GM18907 (cell line): ENCODE data around the gene RASL11B.

ENCODE experiments used
- ATAC-seq: cut with Tn5 transposase; IDR thresholded peaks from one replicate; pipeline ENCODE4 v1.9.1; 2021; ENCODE audit warnings: mild to moderate bottlenecking, moderate library complexity; ENCODE audit not compliant: unreplicated experiment

Gene RASL11B

GRCh38 chr4:52842792-52843191 is 19.3 kb upstream of the RASL11B start:
- no peak for ATAC-seq

- ATAC-seq = no peak
These were observed 18.8 kb upstream of the RASL11B start for GRCh38 chr4:52843351-52843750.

- ATAC-seq = peak; percentile 56
These were observed 18.2 kb upstream of the RASL11B start for GRCh38 chr4:52843958-52844357.

GRCh38 chr4:52844596-52844995 is 17.5 kb upstream of the RASL11B start:
- ATAC-seq = no peak

- no peak for ATAC-seq
These were observed 15.6 kb upstream of the RASL11B start for GRCh38 chr4:52846502-52846901.

GRCh38 chr4:52848254-52848653 is 13.9 kb upstream of the RASL11B start:
- no peak for ATAC-seq

GRCh38 chr4:52850406-52851124 is 11.6 kb upstream of the RASL11B start:
- ATAC-seq = no peak

- no peak for ATAC-seq
These were observed 10.1 kb upstream of the RASL11B start for GRCh38 chr4:52852041-52852440.

- ATAC-seq = no peak
These were observed 9.4 kb upstream of the RASL11B start for GRCh38 chr4:52852711-52853110.

- no peak for ATAC-seq
These were observed 8.8 kb upstream of the RASL11B start for GRCh38 chr4:52853351-52853750.

GRCh38 chr4:52856801-52857200 is 5.3 kb upstream of the RASL11B start:
- ATAC-seq = no peak

GRCh38 chr4:52860361-52860760 is 1.8 kb upstream of the RASL11B start:
- no peak for ATAC-seq

- ATAC-seq = no peak
These were observed 820 bp upstream of the RASL11B start for GRCh38 chr4:52861171-52861823.

- no peak for ATAC-seq
These were observed 583 bp downstream of the RASL11B start for GRCh38 chr4:52862639-52863161.

GRCh38 chr4:52863324-52863723 is 1.2 kb downstream of the RASL11B start:
- no peak for ATAC-seq

GRCh38 chr4:52864793-52865192 is 2.7 kb downstream of the RASL11B start:
- ATAC-seq = no peak

- ATAC-seq = no peak
These were observed 3.2 kb downstream of the RASL11B start for GRCh38 chr4:52865300-52865699.

- no peak for ATAC-seq
These were observed 4.6 kb downstream of the RASL11B start for GRCh38 chr4:52866734-52867133.

GRCh38 chr4:52867163-52867562 is 5.0 kb downstream of the RASL11B start:
- no peak for ATAC-seq

- no peak for ATAC-seq
These were observed 6.0 kb downstream of the RASL11B start for GRCh38 chr4:52868133-52868532.

- ATAC-seq = no peak
These were observed 7.1 kb downstream of the RASL11B start for GRCh38 chr4:52869196-52869595.

- ATAC-seq = no peak
These were observed 7.5 kb downstream of the RASL11B start for GRCh38 chr4:52869656-52870055.
